ENCODE results near the gene B3GALT6.
"Not testable (repeated sequence)": the region's sequence is repeated elsewhere in the genome, so short reads cannot be mapped to it uniquely, and the experiment has no call there.

B3GALT6 gene

DNA sequence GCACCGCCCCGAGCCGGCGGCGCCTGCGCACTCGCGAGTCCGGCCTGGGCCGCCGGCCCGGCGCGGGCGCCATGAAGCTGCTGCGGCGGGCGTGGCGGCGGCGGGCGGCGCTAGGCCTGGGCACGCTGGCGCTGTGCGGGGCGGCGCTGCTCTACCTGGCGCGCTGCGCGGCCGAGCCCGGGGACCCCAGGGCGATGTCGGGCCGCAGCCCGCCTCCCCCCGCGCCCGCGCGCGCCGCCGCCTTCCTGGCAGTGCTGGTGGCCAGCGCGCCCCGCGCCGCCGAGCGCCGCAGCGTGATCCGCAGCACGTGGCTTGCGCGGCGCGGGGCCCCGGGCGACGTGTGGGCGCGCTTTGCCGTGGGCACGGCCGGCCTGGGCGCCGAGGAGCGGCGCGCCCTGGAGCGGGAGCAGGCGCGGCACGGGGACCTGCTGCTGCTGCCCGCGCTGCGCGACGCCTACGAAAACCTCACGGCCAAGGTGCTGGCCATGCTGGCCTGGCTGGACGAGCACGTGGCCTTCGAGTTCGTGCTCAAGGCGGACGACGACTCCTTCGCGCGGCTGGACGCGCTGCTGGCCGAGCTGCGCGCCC, at the start of gene B3GALT6:
B3GALT6 (plus strand) TSS at position 30 of the 588 bp plus-strand sequence; CDS start at position 72, 42 bp downstream.
- no peak for DNase-seq

DNA sequence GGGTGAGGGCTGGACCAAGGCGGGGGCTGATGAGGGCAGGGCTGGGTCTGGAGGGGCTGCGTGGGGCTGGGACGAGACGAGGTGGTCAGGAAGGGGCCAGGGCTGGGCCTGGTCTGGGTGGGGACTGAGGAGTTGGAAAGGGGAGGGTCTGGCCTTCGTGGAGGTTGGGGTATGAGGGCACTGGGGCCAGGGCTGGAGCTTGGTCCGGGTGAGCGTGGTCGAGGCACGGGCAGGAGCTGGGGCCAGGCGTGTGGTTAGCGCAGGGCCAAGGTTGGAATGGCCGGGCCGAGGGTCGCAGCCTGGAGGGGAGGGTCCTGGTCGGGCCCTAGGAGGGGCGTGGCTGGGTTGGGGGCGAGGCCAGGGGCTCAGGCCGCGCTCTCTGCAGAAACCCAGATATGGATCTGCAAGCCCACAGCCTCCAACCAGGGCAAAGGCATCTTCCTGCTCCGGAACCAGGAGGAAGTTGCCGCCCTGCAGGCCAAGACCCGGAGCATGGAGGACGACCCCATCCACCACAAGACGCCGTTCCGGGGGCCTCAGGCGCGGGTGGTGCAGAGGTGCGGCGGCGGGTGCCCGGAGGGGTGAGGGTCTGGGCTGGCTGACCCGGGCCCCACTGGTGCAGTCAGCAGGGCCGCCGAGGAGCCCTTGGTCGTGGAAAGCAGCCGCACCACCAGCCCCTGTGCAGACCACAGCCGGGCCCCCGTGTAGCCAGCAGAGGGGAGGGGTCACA, 49.4 kb upstream of the B3GALT6 start:
- DNase-seq, result no peak

DNA sequence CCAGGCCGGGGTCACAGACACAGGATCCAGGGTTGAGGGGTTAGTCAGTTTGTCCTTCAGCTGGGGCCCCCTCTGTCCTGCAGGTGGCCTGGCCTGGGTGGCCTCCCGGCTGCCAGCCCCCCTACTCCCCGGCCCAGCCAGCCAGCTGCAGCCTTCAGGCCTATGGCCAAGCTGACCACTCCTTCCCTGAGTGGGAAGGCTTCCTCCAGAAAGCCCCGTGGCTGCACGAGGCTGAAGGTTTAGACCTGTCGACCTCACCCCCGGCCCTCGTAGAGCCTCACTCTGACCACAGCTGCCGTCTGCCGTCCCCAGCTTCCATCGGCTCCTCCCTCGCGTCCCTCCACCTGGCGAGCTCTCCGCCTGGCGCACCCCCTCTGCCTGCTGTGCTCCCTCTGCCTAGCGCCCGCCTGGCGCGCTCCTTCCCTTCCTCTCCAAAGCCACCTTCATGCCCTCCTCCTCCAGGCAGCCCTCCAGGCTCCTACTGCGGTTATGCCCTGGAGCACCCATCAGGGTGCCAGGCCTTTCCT, 48.8 kb upstream of the B3GALT6 start:
- no peak for DNase-seq

DNA sequence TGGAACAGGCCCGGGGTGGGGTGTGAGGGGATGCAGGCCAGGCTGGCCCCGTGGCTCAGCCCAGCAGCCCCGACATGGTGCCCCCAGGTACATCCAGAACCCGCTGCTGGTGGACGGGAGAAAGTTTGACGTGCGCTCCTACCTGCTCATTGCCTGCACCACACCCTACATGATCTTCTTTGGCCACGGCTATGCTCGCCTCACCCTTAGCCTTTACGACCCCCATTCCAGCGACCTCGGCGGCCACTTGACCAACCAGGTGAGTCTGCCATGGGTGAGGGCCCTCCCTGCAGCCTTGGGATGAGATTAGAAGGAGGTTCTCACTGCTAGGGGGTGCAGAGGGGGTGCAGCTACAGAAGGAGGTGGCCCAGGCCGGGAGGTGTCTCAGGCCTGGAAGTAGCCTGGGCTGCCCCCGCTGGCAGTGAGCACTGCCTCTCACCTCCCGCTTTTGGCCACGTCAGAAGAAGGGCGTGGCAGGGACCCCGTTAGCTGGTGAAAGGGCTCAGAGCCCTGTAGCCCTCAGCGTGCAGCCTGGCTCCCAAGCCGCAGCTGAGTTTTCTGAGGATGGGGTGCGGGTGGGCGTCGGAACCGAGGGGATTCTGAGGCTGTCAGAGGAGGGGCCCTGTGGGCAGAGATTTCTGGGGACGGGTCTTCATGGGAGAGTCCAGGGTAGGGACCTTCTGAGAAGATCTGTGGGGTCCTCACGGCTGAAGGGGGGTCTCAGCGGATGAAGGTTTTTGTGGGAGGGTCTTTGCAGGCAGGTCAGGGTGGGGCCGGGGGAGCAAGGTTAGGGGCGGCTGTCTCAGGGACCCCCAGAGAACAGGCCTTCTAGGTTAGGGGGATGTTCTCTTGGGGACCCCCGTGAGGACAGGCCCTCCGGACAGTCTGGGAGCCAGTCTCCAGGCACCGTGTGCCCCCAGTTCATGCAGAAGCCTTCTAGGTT, 47.9 kb upstream of the B3GALT6 start:
- no peak for DNase-seq

DNA sequence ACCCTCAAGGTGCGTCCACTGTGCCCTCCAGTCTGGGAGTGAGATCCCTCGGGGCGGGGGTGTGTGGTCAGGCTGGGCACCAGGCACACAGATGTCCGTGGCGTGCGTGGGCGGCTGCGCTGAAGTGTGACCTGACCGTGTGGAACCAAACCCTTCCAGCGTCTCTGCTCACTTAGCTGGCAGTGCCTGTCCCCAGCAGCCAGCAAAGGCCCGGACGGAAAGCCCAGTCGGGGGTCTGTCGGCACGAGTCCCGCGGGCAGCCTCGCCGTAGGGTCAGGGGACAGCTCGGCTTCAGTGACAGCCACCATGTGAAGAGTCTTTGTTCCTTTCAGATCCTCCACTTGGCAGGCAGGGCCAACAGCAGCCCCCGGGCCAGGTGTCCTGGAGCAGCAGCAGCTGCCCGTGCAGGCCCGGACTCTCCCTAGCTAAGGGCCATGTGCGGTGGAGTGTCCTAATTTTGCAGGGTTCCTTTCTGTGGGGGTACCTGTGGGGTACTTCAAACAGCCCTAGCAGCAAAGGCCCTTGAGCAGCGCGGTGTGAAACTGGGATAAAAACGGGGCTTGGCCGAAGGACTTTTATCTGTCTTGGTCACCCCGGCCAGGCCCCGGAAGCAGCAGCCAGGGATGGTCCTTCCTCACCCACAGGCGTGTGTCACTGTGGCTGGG, 46.8 kb upstream of the B3GALT6 start:
- no peak for DNase-seq

DNA sequence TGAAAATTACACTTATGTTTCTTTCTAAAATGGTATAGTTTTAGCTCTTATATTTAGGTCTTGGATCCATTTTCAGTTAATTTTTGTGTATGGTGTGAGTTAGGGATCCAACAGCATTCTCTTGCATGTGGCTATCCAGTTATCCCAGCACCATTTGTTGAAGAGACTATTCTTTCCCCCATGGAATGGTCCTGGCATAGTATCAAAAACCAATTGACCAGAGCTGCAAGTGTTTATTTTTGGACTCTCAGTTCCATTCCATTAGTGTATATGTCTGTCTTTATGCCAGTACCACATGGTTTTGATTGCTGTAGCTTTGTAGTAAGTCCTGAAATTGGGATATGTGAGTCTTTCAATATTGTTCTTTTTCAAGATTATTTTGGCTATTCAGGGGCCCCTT, 44.1 kb upstream of the B3GALT6 start:
- no peak for DNase-seq

DNA sequence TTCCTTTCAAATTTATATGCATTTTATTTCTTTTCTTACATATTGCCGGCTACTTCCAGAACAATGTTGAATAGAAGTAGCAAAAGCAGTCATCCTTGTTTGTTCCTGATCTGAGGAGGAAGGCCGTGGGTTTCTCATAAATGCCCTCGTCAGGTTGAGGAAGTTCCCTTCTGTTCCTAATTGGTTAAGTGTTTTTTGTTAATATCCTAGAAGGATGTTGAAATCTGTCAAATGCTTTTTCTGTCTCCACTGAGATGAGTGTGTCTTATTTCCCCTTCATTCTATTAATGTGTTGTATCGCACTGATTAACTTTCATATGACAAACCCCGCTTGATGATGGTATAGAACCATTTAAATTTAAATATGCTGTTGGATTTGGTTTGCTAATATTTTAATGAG, 42.9 kb upstream of the B3GALT6 start:
- peak; percentile 83 for DNase-seq

DNA sequence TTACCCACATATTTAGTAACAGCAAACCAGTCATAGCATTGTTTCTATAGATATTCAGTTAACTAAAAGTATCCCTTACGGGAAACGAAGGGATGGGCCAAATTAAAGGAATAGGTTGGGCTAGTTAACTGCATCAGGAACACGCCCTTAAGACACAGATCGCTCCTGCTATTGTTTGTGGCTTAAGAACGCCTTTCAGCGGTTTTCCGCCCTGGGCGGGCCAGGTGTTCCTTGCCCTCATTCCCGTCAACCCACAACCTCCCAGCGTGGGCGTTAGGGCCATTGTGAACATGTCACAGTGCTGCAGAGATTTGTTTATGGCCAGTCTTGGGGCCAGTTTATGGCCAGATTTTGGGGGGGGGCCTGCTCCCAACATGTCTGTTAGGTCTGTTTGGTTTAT, 40.3 kb upstream of the B3GALT6 start:
- no peak for DNase-seq

DNA sequence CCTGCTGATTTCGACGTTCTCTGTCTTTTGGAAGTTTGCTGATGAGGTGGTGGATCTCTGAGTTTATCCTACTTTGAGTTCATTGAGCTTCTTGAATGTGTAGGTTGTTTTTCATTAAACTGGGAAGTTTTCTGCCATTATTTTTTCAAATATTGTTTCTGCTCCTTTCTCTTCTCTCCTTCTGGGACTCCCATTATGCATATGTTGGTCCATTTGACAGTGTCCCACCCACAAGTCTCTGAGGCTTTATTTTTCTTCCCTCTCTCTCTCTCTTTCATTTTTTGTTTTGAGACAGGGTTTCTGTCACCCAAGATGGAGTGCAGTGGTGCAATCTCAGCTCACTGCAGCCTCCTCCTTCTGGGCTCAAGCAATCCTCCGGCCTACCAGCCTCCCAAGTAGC, 37.3 kb upstream of the B3GALT6 start:
- DNase-seq, result peak; percentile 26

DNA sequence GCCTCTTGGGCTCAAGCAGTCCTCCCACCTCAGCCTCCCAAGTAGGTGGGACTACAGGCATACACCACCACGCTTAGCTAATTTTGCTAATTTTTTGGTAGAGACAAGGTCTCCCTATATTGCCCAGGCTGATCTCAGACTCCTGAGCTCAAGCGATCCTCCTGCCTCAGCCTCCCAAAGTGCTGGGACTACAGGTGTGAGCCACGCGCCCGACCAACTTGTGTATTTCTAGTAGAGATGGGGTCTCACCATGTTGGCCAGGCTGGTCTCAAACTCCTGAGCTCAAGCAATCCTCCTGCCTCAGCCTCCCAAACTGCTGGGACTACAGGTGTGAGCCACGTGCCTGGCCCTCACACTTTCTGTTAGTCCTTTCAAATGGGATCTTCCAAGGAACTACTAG, 36.3 kb upstream of the B3GALT6 start:
- DNase-seq, result not testable (repeated sequence)

DNA sequence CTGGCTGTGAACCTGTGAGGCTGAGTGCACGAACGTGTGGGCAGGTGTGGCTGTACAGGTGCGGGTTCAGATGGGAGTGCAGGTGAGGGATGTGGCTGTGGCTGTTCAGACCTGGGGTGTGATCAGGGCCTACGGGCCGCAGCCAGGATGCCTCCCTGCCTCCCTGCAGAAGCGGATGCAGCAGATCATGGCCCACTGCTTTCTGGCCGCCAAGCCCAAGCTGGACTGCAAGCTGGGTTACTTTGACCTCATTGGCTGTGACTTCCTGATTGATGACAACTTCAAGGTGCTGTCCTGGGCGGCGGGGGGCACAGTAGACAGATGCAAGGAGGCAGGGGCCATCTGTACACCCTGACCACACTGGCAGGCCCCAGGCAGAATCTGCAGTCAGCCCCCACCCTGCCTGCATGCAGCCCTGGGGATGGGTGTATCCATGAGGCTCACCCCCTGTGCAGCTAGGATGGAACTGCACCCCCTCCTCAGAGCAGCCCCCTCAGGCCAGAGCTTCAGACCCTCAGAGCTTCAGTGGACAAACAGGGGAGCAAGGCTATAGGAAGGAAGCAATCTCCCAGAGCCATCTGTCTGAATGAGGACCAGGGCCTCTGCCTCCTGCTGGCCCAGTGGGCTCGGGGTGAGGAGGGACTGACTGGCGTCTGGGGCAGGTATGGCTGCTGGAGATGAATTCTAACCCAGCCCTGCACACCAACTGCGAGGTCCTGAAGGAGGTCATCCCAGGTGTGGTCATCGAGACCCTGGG, 35.4 kb upstream of the B3GALT6 start:
- DNase-seq, result no peak

DNA sequence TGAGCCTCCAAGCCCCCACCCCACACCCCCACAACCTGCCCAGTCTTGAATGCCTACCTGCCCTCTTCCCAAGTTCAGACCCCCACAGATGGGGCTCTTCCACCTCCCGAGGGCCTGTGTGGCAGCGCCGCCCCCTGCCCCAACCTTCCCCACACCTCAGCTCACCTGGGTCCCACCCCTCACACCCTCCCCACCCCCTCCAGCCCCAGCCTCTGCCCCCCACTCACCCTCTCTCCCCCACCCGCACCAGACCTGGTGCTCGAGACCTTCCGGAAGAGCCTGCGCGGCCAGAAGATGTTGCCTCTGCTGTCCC, 34.9 kb upstream of the B3GALT6 start:
- no peak for DNase-seq

DNA sequence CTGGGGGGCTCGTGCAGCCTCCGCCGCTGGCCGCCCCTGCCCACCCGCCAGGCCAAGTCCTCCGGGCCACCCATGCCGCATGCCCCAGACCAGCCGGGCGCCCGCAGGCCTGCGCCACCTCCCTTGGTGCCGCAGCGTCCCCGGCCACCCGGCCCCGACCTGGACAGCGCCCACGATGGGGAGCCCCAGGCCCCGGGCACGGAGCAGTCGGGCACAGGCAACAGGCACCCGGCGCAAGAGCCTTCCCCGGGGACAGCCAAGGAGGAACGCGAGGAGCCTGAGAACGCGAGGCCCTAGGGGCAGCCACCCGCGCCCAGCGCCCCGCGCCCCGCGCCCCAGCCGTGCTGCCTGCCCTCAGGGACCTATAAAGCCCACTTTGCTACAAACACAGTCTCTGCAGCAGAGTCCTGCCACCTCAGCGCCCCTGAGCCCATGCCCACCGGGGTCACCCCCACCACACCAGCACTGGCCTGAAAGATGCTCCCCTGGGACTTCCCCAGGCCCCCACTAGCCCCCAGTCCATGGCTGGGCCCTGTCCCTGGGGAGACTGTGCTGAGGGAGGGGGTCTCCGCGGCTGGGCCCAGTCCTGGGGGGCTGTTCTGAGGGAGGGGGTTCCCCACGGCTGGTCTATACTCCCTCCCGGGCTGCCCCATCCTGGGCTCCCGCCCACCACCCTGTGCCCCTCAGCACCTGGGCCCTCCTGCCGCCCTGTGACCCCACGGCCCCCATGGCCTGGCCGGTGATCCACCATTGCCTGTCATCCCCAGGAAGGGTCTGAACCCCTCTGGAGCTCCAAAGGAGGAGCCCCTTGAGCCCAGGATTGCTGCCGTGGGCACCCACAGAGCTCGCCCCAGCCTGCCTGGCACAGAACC, 34.2 kb upstream of the B3GALT6 start:
- DNase-seq, result no peak

DNA sequence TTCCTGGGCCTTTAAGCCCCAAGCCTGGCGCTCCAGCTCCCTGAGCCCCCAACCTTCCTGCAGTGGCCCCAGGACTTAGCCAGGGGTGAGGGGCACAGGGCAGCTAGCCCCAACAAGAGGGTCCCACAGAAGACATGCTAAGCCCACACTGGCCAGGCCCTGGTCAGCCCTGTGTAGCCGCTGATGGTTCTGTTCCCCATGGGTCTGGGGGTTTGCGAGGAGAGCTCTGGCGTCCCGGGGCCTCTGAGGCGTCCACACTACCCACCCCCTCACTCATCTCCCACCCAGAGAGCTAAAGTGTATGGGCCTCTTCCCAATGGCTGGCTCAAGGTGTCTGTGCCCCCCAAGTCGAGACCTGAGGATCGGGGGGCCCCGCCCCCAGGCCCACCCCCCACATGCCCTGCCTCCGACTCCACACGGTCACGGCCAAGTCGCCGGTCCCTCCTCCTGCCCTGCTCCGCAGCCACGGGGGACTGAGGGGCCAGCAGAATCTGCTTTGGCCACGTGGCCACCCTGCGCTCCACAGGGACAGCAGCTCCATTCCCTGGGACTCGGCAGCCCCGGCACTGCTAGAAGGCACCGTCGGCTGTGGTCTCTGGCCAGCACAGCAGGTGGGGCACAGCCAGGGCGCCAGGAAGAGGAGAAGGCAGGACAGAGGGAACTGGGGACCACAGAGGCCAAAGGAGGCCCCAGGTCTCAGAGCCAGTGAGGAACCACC, 33.5 kb upstream of the B3GALT6 start:
- DNase-seq, result no peak

DNA sequence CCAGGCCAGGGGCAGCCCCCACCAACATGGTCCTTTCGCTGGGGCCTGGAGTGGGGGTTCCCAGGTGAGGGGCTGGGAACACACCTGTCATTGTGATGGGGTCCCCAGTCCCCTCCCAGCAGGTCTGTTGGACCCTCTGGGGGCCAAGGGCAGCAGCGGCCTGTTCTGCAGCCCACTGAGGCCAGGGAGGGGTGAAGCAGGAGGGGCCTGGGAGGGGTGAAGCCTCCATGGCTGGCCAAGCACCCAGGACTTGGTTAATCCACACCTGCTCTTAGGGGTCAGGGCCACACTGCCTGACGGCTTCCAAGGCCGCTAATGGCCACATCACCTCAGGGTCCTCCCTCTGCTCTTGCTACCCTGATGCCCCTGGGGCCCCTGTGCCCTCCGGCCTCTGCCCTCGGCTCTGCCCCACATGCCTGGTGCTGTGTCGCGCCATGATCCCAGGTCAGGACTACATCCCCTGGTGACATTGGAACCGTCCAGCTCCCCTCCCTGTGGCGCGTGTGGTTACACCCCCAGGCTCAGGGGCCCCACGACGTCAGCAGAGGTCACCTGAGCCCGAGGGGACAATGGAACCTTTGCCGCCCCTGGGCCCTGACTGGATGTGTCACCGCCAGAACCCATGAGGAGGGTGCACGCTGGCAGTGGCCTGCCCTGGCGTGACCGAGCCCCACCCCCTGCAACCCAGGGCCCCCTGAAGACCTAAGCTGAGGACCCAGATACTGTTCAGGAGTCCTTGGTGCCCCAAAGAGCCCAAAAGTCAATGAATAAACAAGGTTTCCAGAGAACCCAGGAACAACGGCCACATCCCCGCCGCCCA, 32.7 kb upstream of the B3GALT6 start:
- no peak for DNase-seq

DNA sequence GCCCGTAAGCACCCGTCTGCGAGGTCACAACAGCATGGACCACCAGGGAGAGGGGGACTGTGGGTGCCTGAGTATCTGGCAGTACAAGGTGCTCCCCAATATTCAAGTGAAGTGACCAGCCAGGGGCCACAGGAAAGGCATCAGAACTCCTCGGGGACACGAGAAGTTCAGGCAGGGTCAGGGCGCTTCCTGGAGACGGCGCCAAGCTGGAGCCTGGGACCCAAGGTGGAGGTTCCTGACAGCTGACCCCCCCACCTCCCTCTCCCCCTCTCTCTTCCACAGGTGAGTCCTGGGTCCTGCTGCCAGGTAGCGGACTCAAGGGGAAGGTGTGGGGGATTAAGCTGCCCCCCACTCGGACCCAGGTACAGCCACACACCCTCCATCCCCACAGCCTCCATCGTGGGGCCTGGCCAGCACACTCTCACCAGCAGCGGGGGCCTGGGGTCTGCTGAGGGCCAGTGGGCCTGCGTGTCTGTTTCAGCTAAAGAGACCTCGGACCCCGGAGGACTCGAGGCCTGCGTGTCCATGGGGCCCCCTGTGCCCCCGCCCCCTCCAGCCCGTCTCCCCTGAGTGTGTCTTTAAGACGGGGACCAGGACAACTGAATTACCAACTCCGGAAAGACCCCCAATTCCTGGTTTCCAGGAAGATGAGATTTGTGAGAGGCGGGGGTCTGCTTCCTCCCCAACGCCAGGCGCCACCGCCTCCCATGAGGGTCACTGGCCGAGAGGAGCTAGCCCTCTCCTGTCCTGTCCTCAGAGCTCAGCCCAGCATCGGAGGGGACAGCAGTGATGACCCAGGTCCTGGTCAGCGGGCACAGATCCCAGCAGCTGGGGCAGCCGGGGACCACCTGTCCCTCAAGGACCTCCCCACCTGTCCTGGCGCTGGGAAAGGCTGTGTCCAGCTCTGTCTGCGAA, 31.8 kb upstream of the B3GALT6 start:
- DNase-seq, result no peak

DNA sequence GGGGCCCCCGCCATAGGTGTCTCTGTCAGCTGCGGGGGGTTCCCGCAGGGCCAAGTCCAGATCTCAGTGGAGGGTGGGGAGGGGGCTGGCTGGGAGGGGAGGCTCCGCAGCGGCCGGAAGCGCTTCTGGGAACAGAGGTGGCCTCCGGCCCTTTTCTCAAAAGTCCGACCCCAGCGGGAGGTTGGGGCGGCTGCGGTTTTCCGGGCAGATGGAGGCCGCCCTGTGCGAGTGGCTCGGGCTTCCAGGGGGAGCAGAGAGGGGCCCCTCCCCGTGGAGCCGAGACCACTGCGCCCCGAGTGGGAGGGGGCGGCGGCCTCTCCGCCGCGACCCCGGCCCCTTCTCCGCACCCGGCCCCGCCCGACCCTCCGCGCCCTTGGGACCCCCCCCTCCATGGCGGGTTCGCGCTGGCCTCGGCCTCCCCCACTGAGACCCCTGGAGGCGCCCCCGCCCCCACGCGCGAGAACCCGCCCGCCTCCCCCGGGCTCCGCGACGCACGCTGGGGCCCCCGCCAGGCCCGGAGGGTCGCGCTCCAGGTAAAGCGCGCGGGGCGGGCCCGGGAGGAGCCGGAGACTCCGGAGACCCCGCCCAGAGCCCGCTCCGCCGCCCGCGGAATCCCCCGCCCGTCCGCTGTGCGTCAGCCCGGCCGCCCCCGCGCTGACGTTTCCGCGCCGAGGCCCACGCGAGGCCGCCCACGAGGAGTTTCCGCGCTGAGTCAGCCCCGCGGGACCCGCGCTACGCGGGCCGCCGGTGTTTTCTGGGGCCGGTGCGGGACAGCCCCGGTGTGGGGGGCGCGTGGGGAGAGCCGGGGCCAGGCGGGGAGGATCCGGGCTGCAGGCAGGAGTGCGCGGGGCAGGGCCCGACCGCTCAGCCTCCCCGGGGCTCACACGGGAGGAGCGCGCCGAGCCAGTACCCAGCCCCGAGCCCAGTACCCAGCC, 30.9 kb upstream of the B3GALT6 start:
- DNase-seq, result peak; percentile 90
